Fibroblast of lung (primary cell): ENCODE results near the gene EPC2. TPM values are rescaled to one million over a fixed set of nuclear protein-coding genes. Genes with fewer than 3 reads are reported as not detected.

Source experiments
- DNase-seq, 2 donors: peaks; one replicate each; pipeline versions ENCODE4 v3.0.0 to v3.0.0-alpha.2; 2010; ENCODE audit warnings: low read depth in 2 of 2
- H2AFZ ChIP-seq: 2 replicates; pipeline ENCODE4 v1.5.1; 2012; ENCODE audit warnings: low read length, control low read depth, inconsistent platforms
- H3K27ac ChIP-seq: 2 replicates; pipeline ENCODE4 v1.5.1; 2011; ENCODE audit warnings: low read length, control low read depth; ENCODE audit not compliant: insufficient read depth
- H3K27me3 ChIP-seq: 2 replicates; pipeline ENCODE4 v1.5.1; 2011; ENCODE audit warnings: mild to moderate bottlenecking, low read length; ENCODE audit not compliant: control insufficient read depth, insufficient read depth
- H3K36me3 ChIP-seq: 2 replicates; pipeline ENCODE4 v1.5.1; 2011; ENCODE audit warnings: low read length; ENCODE audit not compliant: control insufficient read depth, insufficient read depth
- H3K4me1 ChIP-seq: 2 replicates; pipeline ENCODE4 v1.5.1; 2011; ENCODE audit warnings: low read length; ENCODE audit not compliant: control insufficient read depth, insufficient read depth; ENCODE audit errors: extremely low read depth
- H3K4me2 ChIP-seq: 2 replicates; pipeline ENCODE4 v1.5.1; 2011; ENCODE audit warnings: low read length, control low read depth; ENCODE audit not compliant: insufficient read depth; ENCODE audit errors: extremely low read depth
- H3K4me3 ChIP-seq, 4 experiments: fragments of 200-600 bp in 1 of 4; sonication (generic) in 1 of 4; replicated peaks in 1 of 4; 2 replicates each; pipeline ENCODE4 v1.5.1; 2011 to 2016; ENCODE audit warnings: low read length in 4 of 4, low read depth in 3 of 4, mild to moderate bottlenecking in 3 of 4, control low read depth in 2 of 4, inconsistent platforms in 1 of 4, mixed read lengths in 1 of 4; ENCODE audit not compliant: insufficient read depth in 1 of 4; ENCODE audit errors: control extremely low read depth in 1 of 4
- H3K79me2 ChIP-seq: 2 replicates; pipeline ENCODE4 v1.5.1; 2012; ENCODE audit warnings: mild to moderate bottlenecking, low read length, inconsistent platforms; ENCODE audit not compliant: control insufficient read depth, insufficient read depth
- H3K9ac ChIP-seq: 2 replicates; pipeline ENCODE4 v1.5.1; 2011; ENCODE audit warnings: mild to moderate bottlenecking, low read length, control low read depth; ENCODE audit not compliant: insufficient read depth
- H3K9me3 ChIP-seq: 2 replicates; pipeline ENCODE4 v1.5.1; 2012; ENCODE audit warnings: low read depth, low read length; ENCODE audit not compliant: control insufficient read depth, insufficient read depth
- H4K20me1 ChIP-seq: 2 replicates; pipeline ENCODE4 v1.5.1; 2011; ENCODE audit warnings: low read length; ENCODE audit not compliant: control insufficient read depth, insufficient read depth; ENCODE audit errors: extremely low read depth
- EZH2 ChIP-seq: IDR thresholded peaks from 2 replicates; pipeline ENCODE4 v1.5.1; 2012; ENCODE audit warnings: low read length, control low read depth, mild to moderate bottlenecking; ENCODE audit errors: missing control alignments
- polyA plus RNA-seq, 2 donors: library from polyadenylated mRNA; depleted of rRNA in 1 of 2; stranded (reverse) in 1 of 2; unstranded in 1 of 2; fragments of >200 nt; gene quantifications; 2 replicates each; pipeline ENCODE4 v1.2.1, GENCODE V29; 2011 to 2012; ENCODE audit warnings: missing spikeins in 1 of 2
- total RNA-seq: library from RNA; depleted of rRNA; stranded (reverse); fragments of >200 nt; gene quantifications from 2 replicates; pipeline ENCODE4 v1.2.1, GENCODE V29; 2014
- TF ChIP-seq, protein P1 (sequence below), 2 donors: IDR thresholded peaks in 1 of 2; conservative IDR thresholded peaks in 1 of 2; 1 replicate in 1 of 2; 2 replicates in 1 of 2; pipeline ENCODE4 v1.5.1; 2011 to 2012; ENCODE audit warnings: low read length in 2 of 2, control low read depth in 1 of 2, inconsistent platforms in 1 of 2, low read depth in 1 of 2, mild to moderate bottlenecking in 1 of 2

The EPC2 gene
- total and polyA plus RNA-seq, 2 donors (not counting 1 experiment from before 2014, with no cell fraction given) = 19.6 to 22.8 TPM

- H3K27me3 ChIP-seq = no peaks in the 10 kb centered on the region
- TF ChIP-seq, protein P1, sequence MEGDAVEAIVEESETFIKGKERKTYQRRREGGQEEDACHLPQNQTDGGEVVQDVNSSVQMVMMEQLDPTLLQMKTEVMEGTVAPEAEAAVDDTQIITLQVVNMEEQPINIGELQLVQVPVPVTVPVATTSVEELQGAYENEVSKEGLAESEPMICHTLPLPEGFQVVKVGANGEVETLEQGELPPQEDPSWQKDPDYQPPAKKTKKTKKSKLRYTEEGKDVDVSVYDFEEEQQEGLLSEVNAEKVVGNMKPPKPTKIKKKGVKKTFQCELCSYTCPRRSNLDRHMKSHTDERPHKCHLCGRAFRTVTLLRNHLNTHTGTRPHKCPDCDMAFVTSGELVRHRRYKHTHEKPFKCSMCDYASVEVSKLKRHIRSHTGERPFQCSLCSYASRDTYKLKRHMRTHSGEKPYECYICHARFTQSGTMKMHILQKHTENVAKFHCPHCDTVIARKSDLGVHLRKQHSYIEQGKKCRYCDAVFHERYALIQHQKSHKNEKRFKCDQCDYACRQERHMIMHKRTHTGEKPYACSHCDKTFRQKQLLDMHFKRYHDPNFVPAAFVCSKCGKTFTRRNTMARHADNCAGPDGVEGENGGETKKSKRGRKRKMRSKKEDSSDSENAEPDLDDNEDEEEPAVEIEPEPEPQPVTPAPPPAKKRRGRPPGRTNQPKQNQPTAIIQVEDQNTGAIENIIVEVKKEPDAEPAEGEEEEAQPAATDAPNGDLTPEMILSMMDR (conservative IDR thresholded peaks at IDR 0.05 in 1 of 2, IDR thresholded peaks at IDR 0.05 in 1 of 2; ENCODE audit: low read depth in 1 of 2, low read length in 2 of 2) = no peak
- TF ChIP-seq EZH2 = no peak
- no peak overlapping the region for H3K9ac ChIP-seq
- no peak overlapping the region for H2AFZ ChIP-seq
- H3K79me2 ChIP-seq = peaks cover 9% of the 10 kb centered on the region
- H3K36me3 ChIP-seq = no peaks in the 10 kb centered on the region
- no peak overlapping the region for H3K4me2 ChIP-seq
- no peak overlapping the region for H3K4me3 ChIP-seq
- DNase-seq = peak in 1 of 2 donors; percentile 14
- no peak overlapping the region for H3K27ac ChIP-seq
- no peaks in the 10 kb centered on the region for H4K20me1 ChIP-seq
- no peaks in the 10 kb centered on the region for H3K9me3 ChIP-seq
- no peaks in the 10 kb centered on the region for H3K4me1 ChIP-seq
Observed at GRCh38 chr2:148730085-148730484, 85.5 kb downstream of the EPC2 start.

GRCh38 chr2:148737742-148738141 is 93.2 kb downstream of the EPC2 start:
- H2AFZ ChIP-seq = no peak overlapping the region
- no peaks in the 10 kb centered on the region for H3K27me3 ChIP-seq
- H3K36me3 ChIP-seq = no peaks in the 10 kb centered on the region
- no peaks in the 10 kb centered on the region for H3K4me1 ChIP-seq
- peaks cover 2% of the 10 kb centered on the region for H4K20me1 ChIP-seq
- H3K4me3 ChIP-seq = no peak overlapping the region
- no peak overlapping the region for H3K9ac ChIP-seq
- no peaks in the 10 kb centered on the region for H3K9me3 ChIP-seq
- no peaks in the 10 kb centered on the region for H3K79me2 ChIP-seq
- TF ChIP-seq, protein P1 (conservative IDR thresholded peaks at IDR 0.05 in 1 of 2, IDR thresholded peaks at IDR 0.05 in 1 of 2; ENCODE audit: low read depth in 1 of 2, low read length in 2 of 2) = no peak
- no peak for TF ChIP-seq EZH2
- no peak overlapping the region for H3K4me2 ChIP-seq
- DNase-seq = no peak
- H3K27ac ChIP-seq = no peak overlapping the region

DNA sequence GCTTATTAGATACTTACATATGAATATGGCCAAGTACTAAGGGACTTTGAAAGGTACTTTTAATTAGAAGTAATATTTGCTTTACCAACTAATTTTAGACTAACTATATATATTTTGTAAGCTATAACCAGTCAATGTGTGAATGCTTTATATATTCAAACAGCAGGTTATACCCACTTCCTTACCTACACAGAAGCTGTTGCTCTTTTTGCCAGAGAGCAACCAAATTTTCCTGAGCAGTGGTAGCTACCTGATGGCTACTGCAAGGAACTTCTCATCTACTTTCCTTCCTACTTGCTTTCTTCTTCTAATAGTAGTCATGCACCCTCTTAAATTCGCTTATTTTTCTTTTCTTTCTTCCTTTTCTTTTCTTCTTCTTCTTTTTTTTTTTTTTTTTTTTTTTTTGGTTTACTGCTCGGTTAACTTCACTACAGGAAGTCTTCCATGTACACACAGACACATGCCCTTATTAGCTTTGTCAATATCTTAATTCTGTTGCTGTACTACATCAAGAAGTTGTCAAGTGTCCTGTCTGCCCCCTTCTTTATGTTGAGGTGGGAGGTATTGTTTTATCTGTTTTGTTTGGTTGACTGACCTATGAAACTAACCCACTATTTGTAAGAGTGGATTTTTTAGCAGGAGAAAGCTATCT is 95.0 kb downstream of the EPC2 start:
- no peak overlapping the region for H3K9ac ChIP-seq
- no peaks in the 10 kb centered on the region for H3K4me1 ChIP-seq
- peaks cover 2% of the 10 kb centered on the region for H4K20me1 ChIP-seq
- no peak for DNase-seq
- no peaks in the 10 kb centered on the region for H3K27me3 ChIP-seq
- no peaks in the 10 kb centered on the region for H3K36me3 ChIP-seq
- H3K4me2 ChIP-seq = no peak overlapping the region
- H3K9me3 ChIP-seq = no peaks in the 10 kb centered on the region
- no peak overlapping the region for H2AFZ ChIP-seq
- no peaks in the 10 kb centered on the region for H3K79me2 ChIP-seq
- H3K27ac ChIP-seq = no peak overlapping the region
- TF ChIP-seq, protein P1 (conservative IDR thresholded peaks at IDR 0.05 in 1 of 2, IDR thresholded peaks at IDR 0.05 in 1 of 2; ENCODE audit: low read depth in 1 of 2, low read length in 2 of 2) = no peak
- TF ChIP-seq EZH2 = no peak
- H3K4me3 ChIP-seq = no peak overlapping the region
